DMS153 treated with DMSO at 0.1 percent for 48 hours (cell line): Measurements from ENCODE around the gene AGAP3.

ENCODE experiments used
- DNase-seq: peaks from one replicate; lab custom pipeline; 2025; ENCODE audit not compliant: unreplicated experiment; lab: John Stamatoyannopoulos, UW

Gene AGAP3

GRCh38 chr7:151152643-151153513 is 66.6 kb downstream of the AGAP3 start:
- DNase-seq = no peak

- no peak for DNase-seq
These were observed 71.5 kb downstream of the AGAP3 start for GRCh38 chr7:151157645-151158329.

- no peak for DNase-seq
These were observed 75.5 kb downstream of the AGAP3 start for GRCh38 chr7:151161757-151162156.

- no peak for DNase-seq
These were observed 80.4 kb downstream of the AGAP3 start for GRCh38 chr7:151166629-151167196.

- no peak for DNase-seq
These were observed 81.1 kb downstream of the AGAP3 start, which contains the start of gene GBX1 for GRCh38 chr7:151167197-151167961. GBX1 (minus strand) TSS chr7:151167694; CDS start chr7:151167548, 146 bp downstream.

- DNase-seq = no peak
These were observed 81.9 kb downstream of the AGAP3 start for GRCh38 chr7:151168003-151168786.

- no peak for DNase-seq
These were observed 82.5 kb downstream of the AGAP3 start for GRCh38 chr7:151168787-151169162.

GRCh38 chr7:151172273-151173141 is 86.2 kb downstream of the AGAP3 start:
- peak; percentile 69 for DNase-seq

- no peak for DNase-seq
These were observed 87.3 kb downstream of the AGAP3 start for GRCh38 chr7:151173386-151174245.

- no peak for DNase-seq
These were observed 88.2 kb downstream of the AGAP3 start for GRCh38 chr7:151174246-151175046.

- DNase-seq = no peak
These were observed 88.9 kb downstream of the AGAP3 start for GRCh38 chr7:151175047-151175792.

- no peak for DNase-seq
These were observed 89.6 kb downstream of the AGAP3 start for GRCh38 chr7:151175793-151176311.

GRCh38 chr7:151176401-151176800 is 90.1 kb downstream of the AGAP3 start:
- no peak for DNase-seq

GRCh38 chr7:151177310-151177709 is 91.0 kb downstream of the AGAP3 start:
- DNase-seq = no peak

- DNase-seq = no peak
These were observed 92.0 kb downstream of the AGAP3 start for GRCh38 chr7:151178236-151178635.

- no peak for DNase-seq
These were observed 92.6 kb downstream of the AGAP3 start for GRCh38 chr7:151178831-151179230.
